ENCODE results near the gene HEY2. TPM values are rescaled to one million over a fixed set of nuclear protein-coding genes. Genes with fewer than 3 reads are reported as not detected.
"Not testable (repeated sequence)": the region's sequence is repeated elsewhere in the genome, so short reads cannot be mapped to it uniquely, and the experiment has no call there.

Gene HEY2
- total and polyA plus RNA-seq, 5 donors from 2014 or later, result 0.34 to 0.39 (median 0.38) TPM; not detected in 2

- Histone ChIP-seq H3K36me3 (ENCODE audit: control insufficient read depth, insufficient read depth, low read length) (no peaks in the 10 kb centered on the region), H3K27me3 (ENCODE audit: control insufficient read depth, insufficient read depth, low read length) (peaks cover 59% of the 10 kb centered on the region), H3K4me1 (ENCODE audit: control insufficient read depth, insufficient read depth, low read length, poor library complexity, severe bottlenecking) (no peaks in the 10 kb centered on the region), H3K27ac (ENCODE audit: insufficient read depth, low read length, poor library complexity, severe bottlenecking) (no peak overlapping the region), H3K9me3 (ENCODE audit: control insufficient read depth in 2 of 2, low read length in 2 of 2) (no peaks in the 10 kb centered on the region), H3K4me3 (ENCODE audit: low read depth, low read length) (no peak overlapping the region)
- H3K9me3 Mint-ChIP-seq, result peaks cover 0 to 3% (median 0%) of the 10 kb centered on the region in 7 donors
- ATAC-seq (ENCODE audit: low read depth in 2 of 2) (no peak), DNase-seq (no peak)
- H3K36me3 Mint-ChIP-seq, result no peaks in the 10 kb centered on the region
- H3K4me3 Mint-ChIP-seq, result no peak overlapping the region
- peaks cover 61% of the 10 kb centered on the region for H3K27me3 Mint-ChIP-seq
- H3K27ac Mint-ChIP-seq, result no peak overlapping the region
- H3K4me1 Mint-ChIP-seq, result peaks cover 0 to 3% (median 1%) of the 10 kb centered on the region in 4 donors
Measured at GRCh38 chr6:125759959-125760457, 10.6 kb downstream of the HEY2 start.

DNA sequence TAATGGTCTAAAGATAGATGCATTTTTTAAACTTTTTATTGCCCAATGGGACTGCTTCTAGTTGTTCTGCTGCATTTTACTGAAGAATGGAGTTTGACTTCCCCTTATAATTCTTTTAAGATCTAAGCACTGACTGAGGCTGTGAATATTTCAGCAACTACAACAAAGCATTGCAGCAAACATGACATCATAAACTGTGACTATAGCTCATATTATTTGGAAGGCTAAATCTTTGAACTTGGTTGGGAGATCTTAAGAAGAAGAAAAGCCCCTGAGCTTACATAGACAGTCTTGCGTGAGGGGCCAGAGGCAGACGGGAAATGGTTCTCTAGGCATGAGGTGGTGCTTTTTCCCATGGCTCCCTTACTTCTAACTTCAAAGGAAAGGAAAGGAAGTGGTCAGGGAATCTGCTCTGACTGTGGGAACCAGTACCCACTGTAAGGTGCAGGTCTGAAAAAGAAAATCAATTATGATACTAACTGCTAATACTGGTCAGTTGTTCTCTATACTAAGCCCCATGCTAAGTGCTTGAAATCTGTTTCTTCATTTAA, 14.8 kb downstream of the HEY2 start:
- no peaks in the 10 kb centered on the region for H3K4me1 ChIP-seq (ENCODE audit: control insufficient read depth, insufficient read depth, low read length, poor library complexity, severe bottlenecking)
- Mint-ChIP-seq H3K27me3 (peaks cover 55% of the 10 kb centered on the region), H3K4me1 (peaks cover 0 to 3% (median 1%) of the 10 kb centered on the region in 4 donors), H3K4me3 (no peak overlapping the region), H3K9me3 (peaks cover 0 to 3% (median 0%) of the 10 kb centered on the region in 7 donors), H3K36me3 (no peaks in the 10 kb centered on the region), H3K27ac (no peak overlapping the region)
- no peak overlapping the region for H3K27ac ChIP-seq (ENCODE audit: insufficient read depth, low read length, poor library complexity, severe bottlenecking)
- no peaks in the 10 kb centered on the region for H3K36me3 ChIP-seq (ENCODE audit: control insufficient read depth, insufficient read depth, low read length)
- ATAC-seq (ENCODE audit: low read depth in 2 of 2) (no peak), DNase-seq (no peak)
- no peak overlapping the region for H3K4me3 ChIP-seq (ENCODE audit: low read depth, low read length)
- no peaks in the 10 kb centered on the region for H3K9me3 ChIP-seq (ENCODE audit: control insufficient read depth in 2 of 2, low read length in 2 of 2)
- H3K27me3 ChIP-seq (ENCODE audit: control insufficient read depth, insufficient read depth, low read length), result peaks cover 65% of the 10 kb centered on the region

DNA sequence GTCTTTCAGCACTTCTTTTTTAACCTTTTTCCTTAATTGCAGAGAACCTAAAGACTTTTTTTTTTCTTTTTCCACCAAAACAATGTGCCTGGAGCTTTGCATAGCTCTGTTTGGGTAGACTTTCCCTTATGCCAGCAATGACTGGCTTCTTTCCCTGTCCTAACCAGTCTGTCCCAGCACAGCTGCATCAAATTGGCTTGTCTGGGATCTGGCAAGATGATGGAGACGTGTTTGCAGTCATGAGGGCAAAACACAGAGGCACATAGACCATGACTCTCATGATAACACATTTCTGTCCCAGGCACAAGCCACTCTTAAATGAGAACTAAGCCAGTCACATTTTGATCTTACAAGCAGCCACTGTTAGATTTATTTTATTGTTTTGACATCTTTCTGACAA, 16.5 kb downstream of the HEY2 start:
- Histone ChIP-seq H3K4me1 (ENCODE audit: control insufficient read depth, insufficient read depth, low read length, poor library complexity, severe bottlenecking) (no peaks in the 10 kb centered on the region), H3K9me3 (ENCODE audit: control insufficient read depth in 2 of 2, low read length in 2 of 2) (no peaks in the 10 kb centered on the region), H3K4me3 (ENCODE audit: low read depth, low read length) (no peak overlapping the region), H3K27ac (ENCODE audit: insufficient read depth, low read length, poor library complexity, severe bottlenecking) (no peak overlapping the region), H3K27me3 (ENCODE audit: control insufficient read depth, insufficient read depth, low read length) (peaks cover 51% of the 10 kb centered on the region), H3K36me3 (ENCODE audit: control insufficient read depth, insufficient read depth, low read length) (no peaks in the 10 kb centered on the region)
- ATAC-seq (ENCODE audit: low read depth in 2 of 2) (no peak), DNase-seq (no peak)
- Mint-ChIP-seq H3K36me3 (no peaks in the 10 kb centered on the region), H3K9me3 (peaks cover 0 to 3% (median 0%) of the 10 kb centered on the region in 7 donors), H3K27me3 (peaks cover 47% of the 10 kb centered on the region), H3K27ac (peak overlapping the region in 1 of 3 donors; percentile 25), H3K4me3 (no peak overlapping the region), H3K4me1 (peaks cover 0 to 6% (median 2%) of the 10 kb centered on the region in 4 donors)

DNA sequence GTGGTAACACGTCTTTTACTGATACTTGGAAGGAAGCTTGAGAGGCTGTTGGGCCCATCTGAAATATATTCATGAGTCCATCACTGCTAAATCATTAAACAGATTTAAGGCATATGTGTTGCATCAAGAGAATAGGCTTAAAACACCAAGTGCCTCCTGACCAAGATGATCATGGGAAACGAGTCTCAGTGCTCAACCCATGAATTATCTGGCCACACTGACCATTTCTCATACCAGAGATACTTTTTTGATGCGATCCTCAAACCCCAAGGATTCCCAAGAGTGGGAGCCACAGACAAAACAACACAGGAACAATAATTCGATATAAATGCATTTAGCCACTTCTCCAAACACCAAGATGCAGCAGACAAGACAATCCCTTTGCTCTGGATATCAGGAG, 17.2 kb downstream of the HEY2 start:
- no peaks in the 10 kb centered on the region for H3K4me1 ChIP-seq (ENCODE audit: control insufficient read depth, insufficient read depth, low read length, poor library complexity, severe bottlenecking)
- ATAC-seq (ENCODE audit: low read depth in 2 of 2) (no peak), DNase-seq (no peak)
- no peak overlapping the region for H3K4me3 ChIP-seq (ENCODE audit: low read depth, low read length)
- no peak overlapping the region for H3K27ac ChIP-seq (ENCODE audit: insufficient read depth, low read length, poor library complexity, severe bottlenecking)
- peaks cover 43% of the 10 kb centered on the region for H3K27me3 Mint-ChIP-seq
- no peaks in the 10 kb centered on the region for H3K9me3 ChIP-seq (ENCODE audit: control insufficient read depth in 2 of 2, low read length in 2 of 2)
- no peak overlapping the region for H3K27ac Mint-ChIP-seq
- H3K4me1 Mint-ChIP-seq, result peaks cover 0 to 6% (median 2%) of the 10 kb centered on the region in 4 donors
- H3K4me3 Mint-ChIP-seq, result no peak overlapping the region
- H3K36me3 ChIP-seq (ENCODE audit: control insufficient read depth, insufficient read depth, low read length), result no peaks in the 10 kb centered on the region
- peaks cover 45% of the 10 kb centered on the region for H3K27me3 ChIP-seq (ENCODE audit: control insufficient read depth, insufficient read depth, low read length)
- H3K36me3 Mint-ChIP-seq, result no peaks in the 10 kb centered on the region
- peaks cover 0 to 2% (median 0%) of the 10 kb centered on the region in 7 donors for H3K9me3 Mint-ChIP-seq

DNA sequence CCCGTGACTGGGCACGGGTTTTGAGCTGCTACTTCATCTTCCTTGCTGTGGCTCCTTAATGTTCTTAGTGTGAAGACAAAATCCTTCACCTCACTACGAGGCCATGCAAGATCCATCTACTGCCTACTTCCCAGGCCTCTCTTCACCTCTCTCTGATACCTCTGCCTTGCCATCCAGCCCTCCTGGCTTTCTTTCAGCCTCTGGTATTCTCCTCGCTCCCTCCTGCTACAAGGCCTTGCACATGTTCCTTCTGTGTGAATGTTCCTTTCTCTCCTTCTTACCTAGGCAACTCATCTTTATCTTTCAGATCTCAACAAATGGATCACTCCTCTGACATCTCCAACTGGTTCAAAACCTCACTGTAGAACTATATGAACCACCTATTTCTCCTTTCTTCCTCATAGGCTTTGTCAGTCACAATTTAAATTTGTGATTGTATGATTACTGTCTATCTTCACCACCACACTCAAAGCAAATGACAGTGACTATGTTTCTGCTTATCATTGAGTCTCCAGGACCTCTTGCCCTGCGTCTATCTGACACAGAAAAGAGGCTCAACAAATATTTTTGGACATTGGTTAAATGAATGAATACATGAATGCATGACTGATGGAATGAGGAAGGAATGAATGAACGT, 19.8 kb downstream of the HEY2 start:
- no peak for ATAC-seq (ENCODE audit: low read depth in 2 of 2)
- no peaks in the 10 kb centered on the region for H3K9me3 Mint-ChIP-seq
- H3K9me3 ChIP-seq (ENCODE audit: control insufficient read depth in 2 of 2, low read length in 2 of 2), result no peaks in the 10 kb centered on the region
- peaks cover 31% of the 10 kb centered on the region for H3K27me3 Mint-ChIP-seq
- DNase-seq, result no peak
- peaks cover 0 to 3% (median under 1%) of the 10 kb centered on the region in 4 donors for H3K4me1 Mint-ChIP-seq
- no peak overlapping the region for H3K27ac Mint-ChIP-seq
- no peaks in the 10 kb centered on the region for H3K36me3 Mint-ChIP-seq
- no peak overlapping the region for H3K4me3 Mint-ChIP-seq
- no peak overlapping the region for H3K4me3 ChIP-seq (ENCODE audit: low read depth, low read length)
- H3K36me3 ChIP-seq (ENCODE audit: control insufficient read depth, insufficient read depth, low read length), result no peaks in the 10 kb centered on the region
- H3K4me1 ChIP-seq (ENCODE audit: control insufficient read depth, insufficient read depth, low read length, poor library complexity, severe bottlenecking), result no peaks in the 10 kb centered on the region
- H3K27me3 ChIP-seq (ENCODE audit: control insufficient read depth, insufficient read depth, low read length), result peaks cover 33% of the 10 kb centered on the region
- no peak overlapping the region for H3K27ac ChIP-seq (ENCODE audit: insufficient read depth, low read length, poor library complexity, severe bottlenecking)

- Mint-ChIP-seq H3K4me1 (peaks cover 5 to 16% (median 8%) of the 10 kb centered on the region in 4 donors), H3K36me3 (no peaks in the 10 kb centered on the region), H3K27me3 (peaks cover 31% of the 10 kb centered on the region), H3K9me3 (peaks cover 0 to 2% (median 0%) of the 10 kb centered on the region in 7 donors), H3K4me3 (no peak overlapping the region), H3K27ac (no peak overlapping the region)
- Histone ChIP-seq H3K27me3 (ENCODE audit: control insufficient read depth, insufficient read depth, low read length) (peaks cover 10% of the 10 kb centered on the region), H3K4me3 (ENCODE audit: low read depth, low read length) (no peak overlapping the region), H3K4me1 (ENCODE audit: control insufficient read depth, insufficient read depth, low read length, poor library complexity, severe bottlenecking) (no peaks in the 10 kb centered on the region), H3K9me3 (ENCODE audit: control insufficient read depth in 2 of 2, low read length in 2 of 2) (no peaks in the 10 kb centered on the region), H3K27ac (ENCODE audit: insufficient read depth, low read length, poor library complexity, severe bottlenecking) (no peak overlapping the region), H3K36me3 (ENCODE audit: control insufficient read depth, insufficient read depth, low read length) (no peaks in the 10 kb centered on the region)
- ATAC-seq (ENCODE audit: low read depth in 2 of 2) (no peak), DNase-seq (no peak)
Measured at GRCh38 chr6:125773387-125774341, 24.2 kb downstream of the HEY2 start.

GRCh38 chr6:125776107-125776826, 26.8 kb downstream of the HEY2 start:
- DNase-seq; H3K27ac Mint-ChIP-seq; H3K9me3 Mint-ChIP-seq; H3K36me3 ChIP-seq (ENCODE audit: control insufficient read depth, insufficient read depth, low read length); H3K9me3 ChIP-seq (ENCODE audit: control insufficient read depth in 2 of 2, low read length in 2 of 2); H3K36me3 Mint-ChIP-seq; H3K27me3 ChIP-seq (ENCODE audit: control insufficient read depth, insufficient read depth, low read length); H3K4me3 ChIP-seq (ENCODE audit: low read depth, low read length); ATAC-seq (ENCODE audit: low read depth in 2 of 2); H3K4me1 ChIP-seq (ENCODE audit: control insufficient read depth, insufficient read depth, low read length, poor library complexity, severe bottlenecking); H3K27ac ChIP-seq (ENCODE audit: insufficient read depth, low read length, poor library complexity, severe bottlenecking): not testable (repeated sequence)
- Mint-ChIP-seq H3K4me1 (peaks cover 5 to 16% (median 8%) of the 10 kb centered on the region in 4 donors), H3K4me3 (peak overlapping the region in 1 of 4 donors; percentile 39), H3K27me3 (peaks cover 22% of the 10 kb centered on the region)

Measured in CD4-positive, CD25-positive, alpha-beta regulatory T cell (primary cell).